ENCODE data around the gene INKA2.

DNA sequence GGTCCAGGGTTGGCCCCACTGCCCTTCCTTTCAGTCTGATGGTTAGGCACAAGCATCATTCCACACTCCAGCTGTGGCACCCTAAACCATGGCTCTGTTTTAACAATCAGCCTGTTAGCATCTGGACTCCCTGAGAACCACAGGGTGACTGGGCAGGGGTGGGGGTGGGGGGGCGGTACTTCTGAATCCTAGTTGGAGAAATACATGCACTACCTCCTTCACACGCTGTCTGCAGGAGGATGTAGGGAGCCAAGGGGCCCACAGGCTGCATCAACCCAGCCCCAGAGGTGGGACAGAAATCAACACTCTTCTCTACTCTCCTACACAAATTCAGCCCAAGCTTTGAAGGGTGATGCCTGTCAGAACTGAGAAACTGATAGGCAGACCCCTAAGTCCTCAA, 40.4 kb upstream of the INKA2 start:
- no peak for TF ChIP-seq ZNF622 (IDR thresholded peaks at IDR 0.05)
- no peak for TF ChIP-seq FOS (IDR thresholded peaks at IDR 0.05; ENCODE audit: borderline replicate concordance, extremely low read depth, insufficient read length)
- TF ChIP-seq, protein P1, sequence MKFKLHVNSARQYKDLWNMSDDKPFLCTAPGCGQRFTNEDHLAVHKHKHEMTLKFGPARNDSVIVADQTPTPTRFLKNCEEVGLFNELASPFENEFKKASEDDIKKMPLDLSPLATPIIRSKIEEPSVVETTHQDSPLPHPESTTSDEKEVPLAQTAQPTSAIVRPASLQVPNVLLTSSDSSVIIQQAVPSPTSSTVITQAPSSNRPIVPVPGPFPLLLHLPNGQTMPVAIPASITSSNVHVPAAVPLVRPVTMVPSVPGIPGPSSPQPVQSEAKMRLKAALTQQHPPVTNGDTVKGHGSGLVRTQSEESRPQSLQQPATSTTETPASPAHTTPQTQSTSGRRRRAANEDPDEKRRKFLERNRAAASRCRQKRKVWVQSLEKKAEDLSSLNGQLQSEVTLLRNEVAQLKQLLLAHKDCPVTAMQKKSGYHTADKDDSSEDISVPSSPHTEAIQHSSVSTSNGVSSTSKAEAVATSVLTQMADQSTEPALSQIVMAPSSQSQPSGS (IDR thresholded peaks at IDR 0.05; ENCODE audit: low read length) = no peak
- TF ChIP-seq, protein P2, sequence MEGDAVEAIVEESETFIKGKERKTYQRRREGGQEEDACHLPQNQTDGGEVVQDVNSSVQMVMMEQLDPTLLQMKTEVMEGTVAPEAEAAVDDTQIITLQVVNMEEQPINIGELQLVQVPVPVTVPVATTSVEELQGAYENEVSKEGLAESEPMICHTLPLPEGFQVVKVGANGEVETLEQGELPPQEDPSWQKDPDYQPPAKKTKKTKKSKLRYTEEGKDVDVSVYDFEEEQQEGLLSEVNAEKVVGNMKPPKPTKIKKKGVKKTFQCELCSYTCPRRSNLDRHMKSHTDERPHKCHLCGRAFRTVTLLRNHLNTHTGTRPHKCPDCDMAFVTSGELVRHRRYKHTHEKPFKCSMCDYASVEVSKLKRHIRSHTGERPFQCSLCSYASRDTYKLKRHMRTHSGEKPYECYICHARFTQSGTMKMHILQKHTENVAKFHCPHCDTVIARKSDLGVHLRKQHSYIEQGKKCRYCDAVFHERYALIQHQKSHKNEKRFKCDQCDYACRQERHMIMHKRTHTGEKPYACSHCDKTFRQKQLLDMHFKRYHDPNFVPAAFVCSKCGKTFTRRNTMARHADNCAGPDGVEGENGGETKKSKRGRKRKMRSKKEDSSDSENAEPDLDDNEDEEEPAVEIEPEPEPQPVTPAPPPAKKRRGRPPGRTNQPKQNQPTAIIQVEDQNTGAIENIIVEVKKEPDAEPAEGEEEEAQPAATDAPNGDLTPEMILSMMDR (IDR thresholded peaks at IDR 0.05 in 2 of 3, conservative IDR thresholded peaks at IDR 0.05 in 1 of 3; ENCODE audit: control insufficient read depth in 2 of 3, extremely low read depth in 1 of 3, insufficient read depth in 1 of 3, low read depth in 3 of 3, low read length in 3 of 3) = no peak
